ENCODE data around the gene RLN1. TPM values are rescaled to one million over a fixed set of nuclear protein-coding genes. Genes with fewer than 3 reads are reported as not detected.

The RLN1 gene
- total and polyA plus RNA-seq, 4 experiments from 2014 or later = 2.4 to 7.2 (median 4.8) TPM

GRCh38 chr9:5375091-5375490 lies 35.4 kb upstream of the RLN1 start:
- ChIA-PET CTCF (ENCODE audit: partially characterized antibody) (no interaction called here), POLR2A (ENCODE audit: partially characterized antibody) (interaction anchor here (1.8 kb wide), 1 partner anchor 13 kb away, joined by 5 read pairs; no protein-coding TSS in a partner anchor)
- no peaks in the 10 kb centered on the region for H3K36me3 ChIP-seq (ENCODE audit: insufficient read depth, low read length)
- H3K9me3 ChIP-seq (ENCODE audit: control insufficient read depth in 1 of 2, low read length in 2 of 2) = no peaks in the 10 kb centered on the region
- Mint-ChIP-seq H3K9me3 (no peaks in the 10 kb centered on the region), H3K27ac (peak overlapping the region in 5 of 7 donors; percentile 13 to 97 (median 61)), H3K36me3 (peaks cover 7 to 27% of the 10 kb centered on the region in 2 donors), H3K4me3 (peak overlapping the region in 6 of 8 donors; percentile 2 to 68 (median 61)), H3K27me3 (no peaks in the 10 kb centered on the region), H3K4me1 (peaks cover 20 to 33% (median 28%) of the 10 kb centered on the region in 4 donors)
- H3K4me3 ChIP-seq (ENCODE audit: low read length in 2 of 2) = no peak overlapping the region
- no peak overlapping the region for H3K27ac ChIP-seq (ENCODE audit: low read depth, low read length)
- DNase-seq = no peak
- intact Hi-C loops (cut with micrococcal nuclease) = no loop called here
- no peaks in the 10 kb centered on the region for H3K27me3 ChIP-seq (ENCODE audit: insufficient read depth, low read length)
- peaks cover 18% of the 10 kb centered on the region for H3K4me1 ChIP-seq (ENCODE audit: insufficient read depth, low read length)

DNA sequence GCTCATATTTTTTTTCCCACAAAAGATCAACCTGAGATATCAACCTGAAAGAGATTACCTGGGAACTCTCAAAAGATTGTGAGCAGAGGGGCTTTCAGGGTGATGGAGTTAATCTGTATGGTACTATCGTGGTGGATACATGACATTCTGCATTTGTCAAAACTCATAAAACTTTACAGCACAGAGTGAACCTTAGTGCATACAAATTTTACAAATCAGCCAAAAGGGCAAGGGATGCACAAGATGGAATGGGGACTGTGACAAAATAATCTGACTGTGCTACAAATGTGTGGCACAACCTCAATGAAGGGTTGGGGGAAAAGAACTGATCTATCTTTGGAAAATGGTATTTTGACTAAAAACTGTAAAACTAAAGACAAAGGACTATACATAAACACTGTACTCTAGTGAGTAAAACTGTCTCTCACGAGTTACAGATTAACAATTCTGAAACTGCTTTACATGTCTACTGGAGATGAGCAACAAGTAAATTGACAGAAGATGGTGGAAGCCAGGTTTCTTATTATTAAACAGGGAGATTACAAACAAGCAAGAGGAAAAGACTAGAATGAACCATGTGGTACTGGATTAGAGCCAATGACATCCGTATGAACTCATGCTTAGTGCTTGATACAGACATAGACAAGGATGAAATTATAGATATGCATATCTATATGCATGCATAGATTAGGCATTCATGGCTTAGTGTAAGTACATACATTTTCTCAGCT lies 24.8 kb upstream of the RLN1 start:
- H3K9me3 ChIP-seq (ENCODE audit: control insufficient read depth in 1 of 2, low read length in 2 of 2) = no peaks in the 10 kb centered on the region
- H3K27me3 ChIP-seq (ENCODE audit: insufficient read depth, low read length) = no peaks in the 10 kb centered on the region
- Mint-ChIP-seq H3K9me3 (peaks cover 0 to 10% (median 2%) of the 10 kb centered on the region in 8 donors), H3K27me3 (no peaks in the 10 kb centered on the region), H3K27ac (no peak overlapping the region), H3K4me3 (no peak overlapping the region), H3K4me1 (peaks cover 9 to 17% (median 13%) of the 10 kb centered on the region in 4 donors), H3K36me3 (peaks cover 25 to 29% of the 10 kb centered on the region in 2 donors)
- intact Hi-C loops (cut with micrococcal nuclease) = no loop called here
- ChIA-PET POLR2A (ENCODE audit: partially characterized antibody) (interaction anchor here (1.0 kb wide), 1 partner anchor 8 kb away, joined by 4 read pairs; no protein-coding TSS in a partner anchor), CTCF (ENCODE audit: partially characterized antibody) (no interaction called here)
- H3K4me3 ChIP-seq (ENCODE audit: low read length in 2 of 2) = no peak overlapping the region
- no peaks in the 10 kb centered on the region for H3K36me3 ChIP-seq (ENCODE audit: insufficient read depth, low read length)
- H3K27ac ChIP-seq (ENCODE audit: low read depth, low read length) = no peak overlapping the region
- H3K4me1 ChIP-seq (ENCODE audit: insufficient read depth, low read length) = no peaks in the 10 kb centered on the region
- DNase-seq = no peak

GRCh38 chr9:5361326-5362010 lies 21.8 kb upstream of the RLN1 start:
- H3K4me1 Mint-ChIP-seq = peaks cover 6 to 16% (median 9%) of the 10 kb centered on the region in 4 donors
- H3K9me3 ChIP-seq (ENCODE audit: control insufficient read depth in 1 of 2, low read length in 2 of 2) = no peaks in the 10 kb centered on the region
- no peaks in the 10 kb centered on the region for H3K27me3 ChIP-seq (ENCODE audit: insufficient read depth, low read length)
- no peak overlapping the region for H3K4me3 ChIP-seq (ENCODE audit: low read length in 2 of 2)
- intact Hi-C loops (cut with micrococcal nuclease) = no loop called here
- peak overlapping the region in 1 of 7 donors; percentile 43 for H3K27ac Mint-ChIP-seq
- POLR2A ChIA-PET (ENCODE audit: partially characterized antibody) = interaction anchor here (0.8 to 2.3 kb wide), 2 partner anchors 13 to 76 kb away, joined by 3 to 5 read pairs; partner anchors contain the start of gene PLGRKT
- no peaks in the 10 kb centered on the region for H3K27me3 Mint-ChIP-seq
- H3K9me3 Mint-ChIP-seq = peaks cover 0 to 4% (median 0%) of the 10 kb centered on the region in 8 donors
- no peak overlapping the region for H3K27ac ChIP-seq (ENCODE audit: low read depth, low read length)
- no peaks in the 10 kb centered on the region for H3K36me3 ChIP-seq (ENCODE audit: insufficient read depth, low read length)
- no peaks in the 10 kb centered on the region for H3K4me1 ChIP-seq (ENCODE audit: insufficient read depth, low read length)
- no peak for DNase-seq
- no peak overlapping the region for H3K4me3 Mint-ChIP-seq
- H3K36me3 Mint-ChIP-seq = peaks cover 27 to 41% of the 10 kb centered on the region in 2 donors
- CTCF ChIA-PET (ENCODE audit: partially characterized antibody) = interaction anchor here (1.6 kb wide), 1 partner anchor 9 kb away, joined by 5 read pairs; no protein-coding TSS in a partner anchor

- no peaks in the 10 kb centered on the region for H3K27me3 ChIP-seq (ENCODE audit: insufficient read depth, low read length)
- H3K36me3 ChIP-seq (ENCODE audit: insufficient read depth, low read length) = no peaks in the 10 kb centered on the region
- DNase-seq = no peak
- intact Hi-C loops (cut with micrococcal nuclease) = no loop called here
- H3K4me3 ChIP-seq (ENCODE audit: low read length in 2 of 2) = no peak overlapping the region
- Mint-ChIP-seq H3K9me3 (peaks cover 0 to 4% (median 0%) of the 10 kb centered on the region in 8 donors), H3K36me3 (peaks cover 25 to 42% of the 10 kb centered on the region in 2 donors), H3K4me1 (peaks cover 6 to 16% (median 9%) of the 10 kb centered on the region in 4 donors), H3K27ac (no peak overlapping the region), H3K27me3 (no peaks in the 10 kb centered on the region), H3K4me3 (no peak overlapping the region)
- H3K9me3 ChIP-seq (ENCODE audit: control insufficient read depth in 1 of 2, low read length in 2 of 2) = no peaks in the 10 kb centered on the region
- H3K4me1 ChIP-seq (ENCODE audit: insufficient read depth, low read length) = no peaks in the 10 kb centered on the region
- CTCF ChIA-PET (ENCODE audit: partially characterized antibody) = interaction anchor here (0.6 to 0.7 kb wide), 2 partner anchors 65 to 90 kb away, joined by 3 read pairs; no protein-coding TSS in a partner anchor
- H3K27ac ChIP-seq (ENCODE audit: low read depth, low read length) = no peak overlapping the region
- POLR2A ChIA-PET (ENCODE audit: partially characterized antibody) = no interaction called here
Measured at GRCh38 chr9:5360341-5360740, 20.7 kb upstream of the RLN1 start.

DNA sequence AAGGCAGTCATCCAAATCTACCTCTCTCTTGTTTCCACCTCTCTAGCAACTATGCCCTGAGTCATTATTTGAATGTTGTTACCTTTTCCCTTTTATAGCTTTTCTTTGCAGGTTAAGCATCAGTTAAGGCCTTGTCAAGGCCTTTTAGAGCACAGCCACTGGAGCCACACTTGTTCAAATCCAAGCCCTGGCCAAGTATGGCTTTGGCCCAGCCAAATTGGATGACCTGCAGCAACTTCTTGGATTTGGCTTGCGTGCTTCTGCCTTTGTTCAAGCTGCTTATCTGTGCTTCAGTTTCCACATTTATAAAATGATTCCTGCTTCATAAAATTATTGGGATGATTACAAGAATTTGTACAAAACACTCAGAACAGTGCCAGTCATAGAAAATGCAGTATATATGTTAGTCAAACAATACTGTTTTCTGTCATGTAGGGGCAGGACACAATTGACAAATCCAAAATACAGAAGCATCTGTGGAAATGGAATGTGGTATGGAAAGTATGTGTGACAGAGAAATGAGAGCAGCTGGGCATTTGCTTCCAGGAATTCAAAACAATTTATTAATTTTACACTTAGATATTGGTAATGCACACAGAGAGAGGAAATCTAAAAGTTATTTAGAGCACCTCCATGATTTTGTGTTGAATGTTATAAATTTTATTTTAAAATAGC lies 17.9 kb upstream of the RLN1 start:
- no peaks in the 10 kb centered on the region for H3K27me3 Mint-ChIP-seq
- no peak for DNase-seq
- Histone ChIP-seq H3K9me3 (ENCODE audit: control insufficient read depth in 1 of 2, low read length in 2 of 2) (no peaks in the 10 kb centered on the region), H3K27me3 (ENCODE audit: insufficient read depth, low read length) (no peaks in the 10 kb centered on the region), H3K4me1 (ENCODE audit: insufficient read depth, low read length) (peaks cover 16% of the 10 kb centered on the region), H3K27ac (ENCODE audit: low read depth, low read length) (no peak overlapping the region), H3K36me3 (ENCODE audit: insufficient read depth, low read length) (no peaks in the 10 kb centered on the region), H3K4me3 (ENCODE audit: low read length in 2 of 2) (no peak overlapping the region)
- H3K36me3 Mint-ChIP-seq = peaks cover 20 to 42% of the 10 kb centered on the region in 2 donors
- peak overlapping the region in 1 of 7 donors; percentile 44 for H3K27ac Mint-ChIP-seq
- ChIA-PET CTCF (ENCODE audit: partially characterized antibody) (interaction anchor here (1.5 kb wide), 1 partner anchor 67 kb away, joined by 3 read pairs; no protein-coding TSS in a partner anchor), POLR2A (ENCODE audit: partially characterized antibody) (no interaction called here)
- no peak overlapping the region for H3K4me3 Mint-ChIP-seq
- intact Hi-C loops (cut with micrococcal nuclease) = no loop called here
- H3K4me1 Mint-ChIP-seq = peaks cover 19 to 26% (median 21%) of the 10 kb centered on the region in 4 donors
- peaks cover 0 to 6% (median 0%) of the 10 kb centered on the region in 8 donors for H3K9me3 Mint-ChIP-seq

DNA sequence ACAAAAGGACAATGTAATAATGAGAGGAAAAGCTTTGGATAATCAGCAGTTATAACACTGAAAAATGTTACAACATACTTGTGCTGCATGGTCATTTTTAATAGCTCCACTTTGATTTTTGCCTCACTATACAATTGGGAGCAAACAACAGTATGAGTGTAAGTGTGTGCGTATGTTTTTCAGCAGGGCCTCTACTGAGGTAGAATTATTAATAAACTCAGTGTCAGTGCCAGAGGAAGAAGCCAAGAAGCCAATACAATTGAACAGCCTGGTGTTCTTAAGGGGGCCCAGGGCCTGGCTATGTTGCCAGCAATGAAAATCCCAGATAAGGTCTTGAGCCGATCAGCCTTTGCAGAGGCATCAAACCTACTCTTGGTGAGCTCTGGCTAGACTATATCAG lies 16.1 kb upstream of the RLN1 start:
- no peak overlapping the region for H3K4me3 Mint-ChIP-seq
- no peaks in the 10 kb centered on the region for H3K9me3 ChIP-seq (ENCODE audit: control insufficient read depth in 1 of 2, low read length in 2 of 2)
- H3K36me3 Mint-ChIP-seq = peaks cover 16 to 34% of the 10 kb centered on the region in 2 donors
- intact Hi-C loops (cut with micrococcal nuclease) = no loop called here
- DNase-seq = no peak
- H3K9me3 Mint-ChIP-seq = peaks cover 0 to 6% (median 0%) of the 10 kb centered on the region in 8 donors
- peaks cover 36 to 41% (median 36%) of the 10 kb centered on the region in 4 donors for H3K4me1 Mint-ChIP-seq
- H3K27ac ChIP-seq (ENCODE audit: low read depth, low read length) = no peak overlapping the region
- POLR2A ChIA-PET (ENCODE audit: partially characterized antibody) = interaction anchor here (1.8 kb wide), 1 partner anchor 9 kb away, joined by 4 read pairs; no protein-coding TSS in a partner anchor
- CTCF ChIA-PET (ENCODE audit: partially characterized antibody) = interaction anchor here (0.7 to 1.5 kb wide), 3 partner anchors 29 to 234 kb away, joined by 3 to 5 read pairs (median 3); no protein-coding TSS in a partner anchor
- no peaks in the 10 kb centered on the region for H3K27me3 ChIP-seq (ENCODE audit: insufficient read depth, low read length)
- peak overlapping the region in 2 of 7 donors; percentile 23 to 84 for H3K27ac Mint-ChIP-seq
- H3K4me1 ChIP-seq (ENCODE audit: insufficient read depth, low read length) = peaks cover 33% of the 10 kb centered on the region
- H3K36me3 ChIP-seq (ENCODE audit: insufficient read depth, low read length) = no peaks in the 10 kb centered on the region
- H3K4me3 ChIP-seq (ENCODE audit: low read length in 2 of 2) = no peak overlapping the region
- H3K27me3 Mint-ChIP-seq = no peaks in the 10 kb centered on the region
